HEK293 (cell line): Measurements from ENCODE around the gene PPP1R27.
A peak's percentile ranks its signal among the peaks of the same experiment; 100 is the strongest.

Experiments
- CTCF ChIA-PET: fragments of 350-600 bp; formaldehyde crosslinking; extraction: SDS; loops from one replicate; lab custom pipeline; 2021; ENCODE audit warnings: antibody characterized with exemption; lab: Yijun Ruan, JAX
- POLR2A ChIA-PET: fragments of 300-600 bp; formaldehyde crosslinking; extraction: SDS; loops from one replicate; lab custom pipeline; 2020; ENCODE audit warnings: antibody characterized with exemption, inconsistent platforms; lab: Yijun Ruan, JAX
- H3K27ac ChIP-seq: fragments of 200-500 bp; sonication (Bioruptor generic); 2 replicates; pipeline ENCODE4 v1.5.1; 2014; ENCODE audit warnings: low read depth, low read length, control low read depth, inconsistent platforms; ENCODE audit errors: extremely low read depth
- H3K36me3 ChIP-seq, 2 experiments: fragments of 200-500 bp in 1 of 2; sonication (Bioruptor generic) in 1 of 2; 1 replicate in 1 of 2; 2 replicates in 1 of 2; pipeline ENCODE4 v1.5.1; 2014 to 2017; ENCODE audit warnings: inconsistent platforms in 2 of 2, low read length in 2 of 2; ENCODE audit not compliant: control insufficient read depth in 2 of 2, insufficient read depth in 1 of 2
- H3K4me1 ChIP-seq: fragments of 200-500 bp; sonication (Bioruptor generic); 2 replicates; pipeline ENCODE4 v1.5.1; 2014; ENCODE audit warnings: mild to moderate bottlenecking, low read length, inconsistent platforms; ENCODE audit not compliant: control insufficient read depth, insufficient read depth
- H3K4me3 ChIP-seq: 2 replicates; pipeline ENCODE4 v1.5.1; 2011; ENCODE audit warnings: low read depth, mild to moderate bottlenecking, control low read depth, low read length, moderate library complexity
- H3K9me3 ChIP-seq: fragments of 200-500 bp; sonication (Bioruptor generic); 2 replicates; pipeline ENCODE4 v1.5.1; 2014; ENCODE audit warnings: low read depth, low read length, inconsistent platforms; ENCODE audit not compliant: control insufficient read depth, insufficient read depth
- BCL6B ChIP-seq: fragments of 450-650 bp; formaldehyde crosslinking; IDR thresholded peaks from 2 replicates; pipeline ENCODE4 v1.5.1; 2017; ENCODE audit warnings: missing biosample characterization, missing genetic modification characterization
- MZF1 ChIP-seq: fragments of 450-650 bp; formaldehyde crosslinking; IDR thresholded peaks from 2 replicates; pipeline ENCODE4 v1.5.1; 2017; ENCODE audit warnings: missing biosample characterization, missing genetic modification characterization, borderline replicate concordance
- REST ChIP-seq: fragments of 450-650 bp; formaldehyde crosslinking; IDR thresholded peaks from 2 replicates; pipeline ENCODE4 v1.5.1; 2016; ENCODE audit warnings: missing biosample characterization, missing genetic modification characterization
- SCRT2 ChIP-seq: fragments of 450-650 bp; formaldehyde crosslinking; IDR thresholded peaks from 2 replicates; pipeline ENCODE4 v1.5.1; 2016; ENCODE audit warnings: missing biosample characterization, missing genetic modification characterization
- SP3 ChIP-seq: fragments of 450-650 bp; formaldehyde crosslinking; IDR thresholded peaks from 2 replicates; pipeline ENCODE4 v1.5.1; 2016; ENCODE audit warnings: missing biosample characterization, missing genetic modification characterization
- ZBTB17 ChIP-seq: fragments of 450-650 bp; formaldehyde crosslinking; IDR thresholded peaks from 2 replicates; pipeline ENCODE4 v1.5.1; 2016; ENCODE audit warnings: missing biosample characterization, missing genetic modification characterization
- ZBTB26 ChIP-seq: fragments of 450-650 bp; formaldehyde crosslinking; optimal IDR thresholded peaks from 2 replicates; pipeline ENCODE3; 2016; ENCODE audit warnings: missing biosample characterization, mild to moderate bottlenecking, missing genetic modification characterization
- ZBTB48 ChIP-seq: fragments of 450-650 bp; formaldehyde crosslinking; IDR thresholded peaks from 2 replicates; pipeline ENCODE4 v1.5.1; 2016; ENCODE audit warnings: missing biosample characterization, missing genetic modification characterization
- ZNF274 ChIP-seq, 2 experiments: fragments of 200-500 bp in 1 of 2; fragments of 450-650 bp in 1 of 2; sonication (Bioruptor generic) in 1 of 2; formaldehyde crosslinking in 1 of 2; IDR thresholded peaks; 2 replicates each; pipeline versions ENCODE4 v1.5.1 to v1.6.1; 2014 to 2016; ENCODE audit warnings: borderline replicate concordance in 1 of 2, inconsistent platforms in 1 of 2, low read length in 1 of 2, missing biosample characterization in 1 of 2, missing genetic modification characterization in 1 of 2
- ZNF473 ChIP-seq: fragments of 450-650 bp; formaldehyde crosslinking; IDR thresholded peaks from 2 replicates; pipeline ENCODE4 v1.5.1; 2017; ENCODE audit warnings: missing biosample characterization, missing genetic modification characterization
- ZNF571 ChIP-seq: fragments of 450-650 bp; formaldehyde crosslinking; IDR thresholded peaks from 2 replicates; pipeline ENCODE4 v1.5.0; 2017; ENCODE audit warnings: missing biosample characterization, missing genetic modification characterization
- ZNF629 ChIP-seq: fragments of 450-650 bp; formaldehyde crosslinking; IDR thresholded peaks from 2 replicates; pipeline ENCODE4 v1.5.1; 2017; ENCODE audit warnings: missing biosample characterization, missing genetic modification characterization
- ZNF660 ChIP-seq: fragments of 450-650 bp; IDR thresholded peaks from 2 replicates; pipeline ENCODE4 v1.5.1; 2018; ENCODE audit warnings: missing biosample characterization, mild to moderate bottlenecking, missing genetic modification characterization
- TF ChIP-seq, protein P1 (sequence below): IDR thresholded peaks from 2 replicates; pipeline ENCODE4 v1.6.1; 2011; ENCODE audit warnings: mild to moderate bottlenecking, low read depth, low read length, borderline replicate concordance
- TF ChIP-seq, protein P2 (sequence below): fragments of 450-650 bp; formaldehyde crosslinking; IDR thresholded peaks from 2 replicates; pipeline ENCODE4 v1.5.1; 2016; ENCODE audit warnings: missing biosample characterization, missing genetic modification characterization

PPP1R27 gene

GRCh38 chr17:81859906-81860755 is 25.3 kb upstream of the PPP1R27 start, which contains the start of gene P4HB (continued):
- no peak for TF ChIP-seq MZF1 (tag by site-specific recombination)
- no peak for TF ChIP-seq ZNF571 (tag by site-specific recombination)
- TF ChIP-seq, protein P1, sequence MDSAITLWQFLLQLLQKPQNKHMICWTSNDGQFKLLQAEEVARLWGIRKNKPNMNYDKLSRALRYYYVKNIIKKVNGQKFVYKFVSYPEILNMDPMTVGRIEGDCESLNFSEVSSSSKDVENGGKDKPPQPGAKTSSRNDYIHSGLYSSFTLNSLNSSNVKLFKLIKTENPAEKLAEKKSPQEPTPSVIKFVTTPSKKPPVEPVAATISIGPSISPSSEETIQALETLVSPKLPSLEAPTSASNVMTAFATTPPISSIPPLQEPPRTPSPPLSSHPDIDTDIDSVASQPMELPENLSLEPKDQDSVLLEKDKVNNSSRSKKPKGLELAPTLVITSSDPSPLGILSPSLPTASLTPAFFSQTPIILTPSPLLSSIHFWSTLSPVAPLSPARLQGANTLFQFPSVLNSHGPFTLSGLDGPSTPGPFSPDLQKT: no peak
- TF ChIP-seq ZNF660 (tag by site-specific recombination): peak; percentile 94
- no peak for TF ChIP-seq BCL6B (tag by site-specific recombination)
- no peak for TF ChIP-seq ZNF629
- TF ChIP-seq SP3: no peak
- no peak for TF ChIP-seq REST (tag by site-specific recombination)
- no peak for TF ChIP-seq ZBTB26 (tag by site-specific recombination)
- TF ChIP-seq, protein P2, sequence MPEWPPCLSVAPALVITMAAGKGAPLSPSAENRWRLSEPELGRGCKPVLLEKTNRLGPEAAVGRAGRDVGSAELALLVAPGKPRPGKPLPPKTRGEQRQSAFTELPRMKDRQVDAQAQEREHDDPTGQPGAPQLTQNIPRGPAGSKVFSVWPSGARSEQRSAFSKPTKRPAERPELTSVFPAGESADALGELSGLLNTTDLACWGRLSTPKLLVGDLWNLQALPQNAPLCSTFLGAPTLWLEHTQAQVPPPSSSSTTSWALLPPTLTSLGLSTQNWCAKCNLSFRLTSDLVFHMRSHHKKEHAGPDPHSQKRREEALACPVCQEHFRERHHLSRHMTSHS (tag by site-specific recombination): no peak
- TF ChIP-seq ZBTB17: peak; percentile 24; the same call in 1 of the 2 replicates
- TF ChIP-seq ZNF274 (IDR thresholded peaks at IDR 0.05; ENCODE audit: low read length): no peak
- TF ChIP-seq ZNF274 (tag by site-specific recombination; IDR thresholded peaks at IDR 0.05; ENCODE audit: borderline replicate concordance): no peak
- TF ChIP-seq ZNF473 (tag by site-specific recombination): no peak

GRCh38 chr17:81858967-81859905 is 24.4 kb upstream of the PPP1R27 start:
- TF ChIP-seq SCRT2 (tag by site-specific recombination): no peak
- TF ChIP-seq ZBTB48 (tag by site-specific recombination): 0 out of 2 replicates have a peak, but pooled peaks have one; percentile 48
- Histone ChIP-seq H3K4me3 (peak overlapping the region; percentile 82), H3K9me3 (no peaks in the 10 kb centered on the region), H3K36me3 (peaks cover 45 to 73% of the 10 kb centered on the region in 2 experiments), H3K27ac (peak overlapping the region; percentile 83), H3K4me1 (peaks cover 7% of the 10 kb centered on the region)
- ChIA-PET CTCF (interaction anchor here (0.6 to 1.1 kb wide), 5 partner anchors 11 to 146 kb away, joined by 3 to 4 read pairs (median 3); no protein-coding TSS in a partner anchor), POLR2A (interaction anchor here (0.6 to 1.1 kb wide), 8 partner anchors 11 to 176 kb away, joined by 3 to 4 read pairs (median 3); partner anchors contain the start of genes ARHGDIA, ARL16, HGS and MCRIP1)
